ENCODE measurements around the gene INSYN2B. TPM values are rescaled to one million over a fixed set of nuclear protein-coding genes. Genes with fewer than 3 reads are reported as not detected.

Gene INSYN2B
- total RNA-seq, 2 donors from 2014 or later: 0.75 TPM; not detected in 1

GRCh38 chr5:169988947-169989346, 8.7 kb upstream of the INSYN2B start:
- no peak overlapping the region for H3K4me3 ChIP-seq
- H3K27me3 ChIP-seq: no peaks in the 10 kb centered on the region
- no peak for DNase-seq (ENCODE audit: low spot score)
- no peaks in the 10 kb centered on the region for H3K4me1 ChIP-seq
- TF ChIP-seq CTCF (IDR thresholded peaks at IDR 0.05): no peak
- no peaks in the 10 kb centered on the region for H3K36me3 ChIP-seq
- H3K27ac ChIP-seq: no peak overlapping the region
- H3K9me3 ChIP-seq: no peaks in the 10 kb centered on the region

DNA sequence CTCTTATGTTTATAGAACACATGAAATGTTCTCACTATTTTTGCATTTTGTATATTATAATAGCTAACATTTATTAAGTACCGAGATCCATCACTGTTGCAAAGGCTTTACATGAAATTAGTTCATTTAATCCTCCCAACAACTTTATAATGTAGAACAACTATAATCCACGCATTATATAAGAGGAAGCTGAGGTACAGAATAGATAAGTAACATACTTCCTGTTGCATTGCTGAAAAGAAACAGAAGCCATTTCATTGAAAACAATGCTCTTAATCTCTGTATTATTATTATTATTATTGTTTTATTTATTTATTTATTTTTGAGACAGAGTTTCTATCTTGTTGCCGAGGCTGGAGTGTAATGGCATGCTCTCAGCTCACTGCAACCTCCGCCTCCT, 7.9 kb upstream of the INSYN2B start:
- H3K36me3 ChIP-seq: no peaks in the 10 kb centered on the region
- H3K4me1 ChIP-seq: no peaks in the 10 kb centered on the region
- no peaks in the 10 kb centered on the region for H3K9me3 ChIP-seq
- no peak overlapping the region for H3K27ac ChIP-seq
- no peaks in the 10 kb centered on the region for H3K27me3 ChIP-seq
- no peak overlapping the region for H3K4me3 ChIP-seq
- no peak for DNase-seq (ENCODE audit: low spot score)
- TF ChIP-seq CTCF (IDR thresholded peaks at IDR 0.05): no peak

- Histone ChIP-seq H3K9me3 (no peaks in the 10 kb centered on the region), H3K4me3 (no peak overlapping the region), H3K27me3 (no peaks in the 10 kb centered on the region)
Measured at GRCh38 chr5:169979871-169980270, 424 bp downstream of the INSYN2B start.

DNA sequence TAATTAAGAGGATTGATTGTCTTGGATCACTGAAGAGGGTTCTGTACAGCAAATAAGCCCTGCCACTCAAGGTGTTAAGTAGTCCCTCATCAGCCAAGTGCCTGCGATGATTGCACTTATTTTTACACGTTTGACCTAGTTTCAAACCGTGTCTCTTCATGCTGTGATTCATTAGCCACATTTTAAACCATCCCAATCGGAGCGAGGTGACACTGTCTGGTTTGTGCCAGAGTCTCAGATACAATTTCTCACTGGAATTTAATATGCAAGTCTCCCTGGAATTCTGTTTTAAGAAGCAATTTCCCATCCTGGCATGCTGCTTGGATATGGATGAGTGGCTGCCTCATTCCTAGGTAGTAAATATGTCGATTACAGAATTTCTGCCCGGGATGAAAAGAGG, 1.6 kb downstream of the INSYN2B start:
- Histone ChIP-seq H3K4me1 (peaks cover 0 to 9% of the 10 kb centered on the region in 2 donors), H3K27me3 (no peaks in the 10 kb centered on the region), H3K36me3 (no peaks in the 10 kb centered on the region), H3K4me3 (no peak overlapping the region), H3K27ac (no peak overlapping the region), H3K9me3 (no peaks in the 10 kb centered on the region)
- no peak for TF ChIP-seq CTCF (IDR thresholded peaks at IDR 0.05)
- DNase-seq (ENCODE audit: low spot score): no peak

More at GRCh38 chr5:169979871-169980270, 424 bp downstream of the INSYN2B start:
- H3K36me3 ChIP-seq: no peaks in the 10 kb centered on the region
- no peak overlapping the region for H3K27ac ChIP-seq
- TF ChIP-seq CTCF (IDR thresholded peaks at IDR 0.05): no peak
- H3K4me1 ChIP-seq: peaks cover 0 to 9% of the 10 kb centered on the region in 2 donors
- DNase-seq (ENCODE audit: low spot score): no peak

- H3K27me3 ChIP-seq: no peaks in the 10 kb centered on the region
- H3K27ac ChIP-seq: no peak overlapping the region
- H3K4me3 ChIP-seq: no peak overlapping the region
Measured at GRCh38 chr5:169974121-169974770, 6.0 kb downstream of the INSYN2B start.

More at GRCh38 chr5:169974121-169974770, 6.0 kb downstream of the INSYN2B start:
- H3K36me3 ChIP-seq: no peaks in the 10 kb centered on the region
- no peak for DNase-seq (ENCODE audit: low spot score)
- TF ChIP-seq CTCF (IDR thresholded peaks at IDR 0.05): no peak
- no peaks in the 10 kb centered on the region for H3K4me1 ChIP-seq
- H3K9me3 ChIP-seq: no peaks in the 10 kb centered on the region

Measured in right atrium auricular region (tissue), 2 donors.